ENCODE data around the gene SHB. TPM values are rescaled to one million over a fixed set of nuclear protein-coding genes. Genes with fewer than 3 reads are reported as not detected.

The SHB gene
- total and polyA plus RNA-seq, 2 experiments from 2014 or later = 20.8 to 48.3 TPM

GRCh38 chr9:37905131-37905505, 163.9 kb downstream of the SHB start:
- Histone ChIP-seq H3K27ac (no peak overlapping the region), H3K4me2 (peak overlapping the region; percentile 88), H3K4me3 (no peak overlapping the region), H3K4me1 (ENCODE audit: insufficient read depth) (peaks cover 17% of the 10 kb centered on the region), H3K27me3 (no peaks in the 10 kb centered on the region), H3K36me3 (replicated peaks; ENCODE audit: insufficient read depth, low read depth) (no peaks in the 10 kb centered on the region), H4K20me1 (ENCODE audit: insufficient read depth, poor library complexity, severe bottlenecking) (peaks cover 2% of the 10 kb centered on the region), H3K79me2 (peaks cover 31% of the 10 kb centered on the region), H3K9me2 (replicated peaks; ENCODE audit: insufficient read depth) (no peaks in the 10 kb centered on the region), H3K9me3 (ENCODE audit: low read depth) (no peaks in the 10 kb centered on the region), H2AFZ (peak overlapping the region; percentile 99)
- no peak for DNase-seq (ENCODE audit: low spot score)
- 89% methylated on average over 10 of the region's 10 CpGs for WGBS (ENCODE audit: low lambda C conversion rate, missing lambda C conversion rate)
- TF ChIP-seq EZH2phosphoT487 (IDR thresholded peaks at IDR 0.05; ENCODE audit: low read depth, severe bottlenecking, unreplicated experiment) (no peak), EZH2 (IDR thresholded peaks at IDR 0.05; ENCODE audit: borderline replicate concordance) (no peak)
- TF ChIP-seq, protein P1, sequence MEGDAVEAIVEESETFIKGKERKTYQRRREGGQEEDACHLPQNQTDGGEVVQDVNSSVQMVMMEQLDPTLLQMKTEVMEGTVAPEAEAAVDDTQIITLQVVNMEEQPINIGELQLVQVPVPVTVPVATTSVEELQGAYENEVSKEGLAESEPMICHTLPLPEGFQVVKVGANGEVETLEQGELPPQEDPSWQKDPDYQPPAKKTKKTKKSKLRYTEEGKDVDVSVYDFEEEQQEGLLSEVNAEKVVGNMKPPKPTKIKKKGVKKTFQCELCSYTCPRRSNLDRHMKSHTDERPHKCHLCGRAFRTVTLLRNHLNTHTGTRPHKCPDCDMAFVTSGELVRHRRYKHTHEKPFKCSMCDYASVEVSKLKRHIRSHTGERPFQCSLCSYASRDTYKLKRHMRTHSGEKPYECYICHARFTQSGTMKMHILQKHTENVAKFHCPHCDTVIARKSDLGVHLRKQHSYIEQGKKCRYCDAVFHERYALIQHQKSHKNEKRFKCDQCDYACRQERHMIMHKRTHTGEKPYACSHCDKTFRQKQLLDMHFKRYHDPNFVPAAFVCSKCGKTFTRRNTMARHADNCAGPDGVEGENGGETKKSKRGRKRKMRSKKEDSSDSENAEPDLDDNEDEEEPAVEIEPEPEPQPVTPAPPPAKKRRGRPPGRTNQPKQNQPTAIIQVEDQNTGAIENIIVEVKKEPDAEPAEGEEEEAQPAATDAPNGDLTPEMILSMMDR (IDR thresholded peaks at IDR 0.05; ENCODE audit: poor library complexity) = no peak

GRCh38 chr9:37904445-37905130, 164.4 kb downstream of the SHB start:
- TF ChIP-seq EZH2phosphoT487 (IDR thresholded peaks at IDR 0.05; ENCODE audit: low read depth, severe bottlenecking, unreplicated experiment) (no peak), EZH2 (IDR thresholded peaks at IDR 0.05; ENCODE audit: borderline replicate concordance) (no peak)
- peaks cover 2% of the 10 kb centered on the region for H4K20me1 ChIP-seq (ENCODE audit: insufficient read depth, poor library complexity, severe bottlenecking)
- H3K4me1 ChIP-seq (ENCODE audit: insufficient read depth) = peaks cover 17% of the 10 kb centered on the region
- H3K79me2 ChIP-seq = peaks cover 33% of the 10 kb centered on the region
- no peaks in the 10 kb centered on the region for H3K36me3 ChIP-seq (replicated peaks; ENCODE audit: insufficient read depth, low read depth)
- H3K9me2 ChIP-seq (replicated peaks; ENCODE audit: insufficient read depth) = no peaks in the 10 kb centered on the region
- H3K4me2 ChIP-seq = peak overlapping the region; percentile 88
- WGBS (ENCODE audit: low lambda C conversion rate, missing lambda C conversion rate) = 59% methylated on average over 36 of the region's 36 CpGs
- DNase-seq (ENCODE audit: low spot score) = no peak
- H3K27ac ChIP-seq = peak overlapping the region; percentile 96
- H3K9me3 ChIP-seq (ENCODE audit: low read depth) = no peaks in the 10 kb centered on the region
- peak overlapping the region; percentile 99 for H2AFZ ChIP-seq
- peak overlapping the region; percentile 94 for H3K4me3 ChIP-seq
- no peaks in the 10 kb centered on the region for H3K27me3 ChIP-seq

- H3K9me2 ChIP-seq (replicated peaks; ENCODE audit: insufficient read depth) = no peaks in the 10 kb centered on the region
- H4K20me1 ChIP-seq (ENCODE audit: insufficient read depth, poor library complexity, severe bottlenecking) = peaks cover 2% of the 10 kb centered on the region
- H2AFZ ChIP-seq = peak within 1 kb of the TSS; percentile 99
- H3K27me3 ChIP-seq = no peaks in the 10 kb centered on the region
- H3K4me2 ChIP-seq = peak within 1 kb of the TSS; percentile 88
- no peaks in the 10 kb centered on the region for H3K9me3 ChIP-seq (ENCODE audit: low read depth)
- peaks cover 38% of the 10 kb centered on the region for H3K79me2 ChIP-seq
- peak within 1 kb of the TSS; percentile 96 for H3K27ac ChIP-seq
- H3K4me1 ChIP-seq (ENCODE audit: insufficient read depth) = peaks cover 17% of the 10 kb centered on the region
- under 1% methylated on average over 69 of the region's 84 CpGs for WGBS (ENCODE audit: low lambda C conversion rate, missing lambda C conversion rate)
- H3K36me3 ChIP-seq (replicated peaks; ENCODE audit: insufficient read depth, low read depth) = no peaks in the 10 kb centered on the region
- peak; percentile 95 for DNase-seq (ENCODE audit: low spot score)
- TF ChIP-seq, protein P1 (IDR thresholded peaks at IDR 0.05; ENCODE audit: poor library complexity) = peak; percentile 97
- TF ChIP-seq EZH2phosphoT487 (IDR thresholded peaks at IDR 0.05; ENCODE audit: low read depth, severe bottlenecking, unreplicated experiment) (no peak), EZH2 (IDR thresholded peaks at IDR 0.05; ENCODE audit: borderline replicate concordance) (no peak)
- H3K4me3 ChIP-seq = peak within 1 kb of the TSS; percentile 94
These were observed 165.2 kb downstream of the SHB start, which contains the start of gene SLC25A51 for GRCh38 chr9:37903647-37904444. SLC25A51 (minus strand) TSS chr9:37904127; CDS start chr9:37888550, 15,577 bp downstream.
